8988T (cell line): ENCODE measurements around the gene ABHD4.
"Not testable (repeated sequence)": the region's sequence is repeated elsewhere in the genome, so short reads cannot be mapped to it uniquely, and the experiment has no call there.

Source experiments
- DNase-seq: peaks from one replicate; pipeline ENCODE4 v3.0.0; 2011

Gene ABHD4

DNA sequence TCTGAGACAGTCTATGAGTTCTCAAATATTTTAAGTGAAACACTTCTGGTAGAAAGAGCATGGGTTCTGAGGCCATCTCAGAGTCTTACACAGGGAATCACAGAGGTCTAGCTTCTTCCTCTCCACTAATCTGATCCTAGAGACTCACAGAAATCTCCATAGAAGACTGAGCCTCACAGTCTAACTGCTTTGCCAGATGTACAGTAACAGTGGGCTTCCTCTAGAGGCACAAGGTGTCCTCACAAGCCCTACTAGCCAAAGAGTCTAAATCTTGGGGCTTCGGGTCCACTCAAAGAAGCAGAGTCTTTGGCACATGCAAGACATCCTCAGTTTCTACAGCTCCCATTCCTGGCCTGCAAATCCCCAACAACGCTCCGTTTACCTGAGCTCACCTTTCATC is 32.0 kb downstream of the ABHD4 start:
- DNase-seq = no peak

DNA sequence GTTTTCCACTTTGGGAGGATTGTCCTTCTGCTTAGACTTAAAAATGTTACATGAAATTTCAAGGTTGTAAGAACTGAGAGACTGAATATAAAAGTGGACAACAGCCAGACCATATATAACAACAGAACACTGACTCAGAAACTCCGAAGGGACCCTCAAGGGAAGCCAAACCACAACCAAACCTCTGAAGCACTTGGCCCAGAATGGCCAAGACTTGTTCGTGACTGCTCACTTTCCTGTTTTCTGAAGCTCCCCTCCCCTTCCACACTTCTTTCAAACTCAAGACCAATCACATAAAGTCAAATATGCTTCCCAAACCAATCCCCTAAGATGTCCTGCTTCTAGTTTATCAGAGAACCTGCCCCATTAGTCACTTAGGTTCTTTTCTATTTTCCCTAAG is 32.4 kb downstream of the ABHD4 start:
- no peak for DNase-seq

DNA sequence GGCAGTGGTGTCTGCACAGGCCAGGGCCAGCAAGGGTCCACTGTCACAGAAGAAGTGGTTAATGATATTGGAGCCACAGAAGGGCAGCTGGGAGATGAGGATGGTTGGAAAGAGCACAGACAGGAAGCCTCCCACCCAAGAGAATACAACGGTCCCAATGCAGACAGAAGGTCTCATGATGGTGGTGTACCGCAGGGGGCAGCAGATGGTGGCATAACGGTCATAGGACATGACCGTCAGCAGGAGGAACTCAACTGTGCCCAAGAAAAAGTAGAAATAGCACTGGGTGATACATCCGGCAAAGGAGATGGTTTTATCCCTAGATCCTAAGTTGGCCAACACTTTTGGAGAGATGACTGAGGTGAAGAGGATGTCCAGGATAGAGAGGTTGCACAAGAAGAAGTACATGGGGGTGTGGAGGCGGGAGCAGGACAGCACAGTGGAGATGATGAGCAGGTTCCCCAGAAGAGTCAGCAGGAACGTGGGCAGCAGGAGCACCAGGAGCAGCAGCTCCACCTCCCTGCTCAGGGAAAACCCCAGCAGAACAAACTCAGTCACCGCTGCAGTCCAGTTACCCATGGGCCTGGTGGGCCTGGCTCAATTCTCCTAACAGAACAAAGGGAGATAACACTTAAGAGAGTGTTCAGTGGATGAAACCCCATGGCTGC is 36.3 kb downstream of the ABHD4 start:
- no peak for DNase-seq

DNA sequence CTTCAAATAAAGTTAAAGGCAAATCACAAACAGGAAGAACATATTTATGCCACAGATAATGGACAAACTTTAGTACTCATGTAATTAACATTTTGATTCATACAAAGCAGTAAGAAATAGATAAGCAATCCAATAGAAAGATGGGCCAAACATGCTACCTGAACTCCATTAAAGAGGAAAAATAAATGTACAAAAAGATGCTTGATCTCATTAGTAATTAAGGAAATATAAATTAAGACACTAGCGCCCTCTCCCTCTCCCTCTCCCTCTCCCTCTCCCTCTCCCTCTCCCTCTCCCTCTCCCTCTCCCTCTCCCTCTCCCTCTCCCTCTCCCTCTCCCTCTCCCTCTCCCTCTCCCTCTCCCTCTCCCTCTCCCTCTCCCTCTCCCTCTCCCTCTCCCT is 37.9 kb downstream of the ABHD4 start:
- not testable (repeated sequence) for DNase-seq

DNA sequence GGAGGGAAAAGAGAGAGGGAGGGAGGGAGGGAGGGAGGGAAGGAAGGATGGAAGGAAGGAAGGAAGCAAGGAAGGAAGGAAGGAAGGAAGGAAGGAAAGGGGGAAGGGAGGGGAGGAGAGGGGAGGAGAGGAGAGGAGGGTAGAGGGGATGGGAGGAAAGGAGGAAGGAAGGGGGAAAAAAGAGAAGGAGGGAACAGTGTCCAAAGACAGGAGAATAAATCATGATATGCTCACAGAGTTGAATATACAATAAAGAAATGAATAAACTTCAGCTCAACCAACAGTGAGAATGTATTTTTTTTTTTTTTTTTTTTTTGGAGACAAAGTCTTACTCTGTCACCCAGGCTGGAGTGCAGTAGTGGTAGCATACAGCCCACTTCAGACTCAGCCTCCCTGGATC is 42.1 kb downstream of the ABHD4 start:
- DNase-seq = no peak

DNA sequence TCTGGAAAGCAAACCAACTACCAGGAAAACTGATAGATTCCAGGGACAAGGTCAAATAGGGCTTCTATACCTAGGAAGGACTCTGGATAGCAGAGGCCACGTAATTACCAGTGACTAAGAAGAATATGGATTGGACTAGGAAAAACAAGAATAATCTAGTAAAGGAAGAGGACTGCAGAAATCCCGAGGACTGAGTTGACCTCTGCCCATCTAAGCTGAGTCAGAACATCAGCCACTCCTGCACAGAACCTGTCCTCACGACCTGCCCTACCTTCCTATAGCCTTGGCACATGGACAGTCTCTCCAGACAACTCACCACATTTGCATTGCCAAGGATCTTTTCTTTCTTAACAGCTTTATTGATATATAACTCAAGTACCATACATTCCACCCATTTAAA is 43.7 kb downstream of the ABHD4 start:
- no peak for DNase-seq

DNA sequence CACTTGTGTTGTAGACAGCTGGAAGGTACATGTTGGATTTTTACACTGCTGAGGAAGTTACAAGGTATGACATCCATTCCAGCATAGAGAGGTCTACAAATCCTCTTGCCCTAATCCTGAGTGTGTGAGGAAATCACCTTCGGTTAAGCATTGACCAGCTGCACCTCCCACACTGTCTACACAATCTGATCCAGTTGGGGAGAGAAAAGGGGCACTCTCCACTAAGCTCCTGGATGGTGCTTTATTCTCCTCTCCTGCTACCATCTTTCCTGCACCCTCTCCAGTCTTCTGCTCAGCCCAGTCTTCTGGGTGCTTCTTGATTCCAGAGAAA is 46.2 kb downstream of the ABHD4 start, which contains the start of gene OR6J1:
OR6J1 (minus strand) TSS at position 48 of the 331 bp plus-strand sequence. CDS start 9,541 bp downstream, outside the sequence.
- DNase-seq = no peak

DNA sequence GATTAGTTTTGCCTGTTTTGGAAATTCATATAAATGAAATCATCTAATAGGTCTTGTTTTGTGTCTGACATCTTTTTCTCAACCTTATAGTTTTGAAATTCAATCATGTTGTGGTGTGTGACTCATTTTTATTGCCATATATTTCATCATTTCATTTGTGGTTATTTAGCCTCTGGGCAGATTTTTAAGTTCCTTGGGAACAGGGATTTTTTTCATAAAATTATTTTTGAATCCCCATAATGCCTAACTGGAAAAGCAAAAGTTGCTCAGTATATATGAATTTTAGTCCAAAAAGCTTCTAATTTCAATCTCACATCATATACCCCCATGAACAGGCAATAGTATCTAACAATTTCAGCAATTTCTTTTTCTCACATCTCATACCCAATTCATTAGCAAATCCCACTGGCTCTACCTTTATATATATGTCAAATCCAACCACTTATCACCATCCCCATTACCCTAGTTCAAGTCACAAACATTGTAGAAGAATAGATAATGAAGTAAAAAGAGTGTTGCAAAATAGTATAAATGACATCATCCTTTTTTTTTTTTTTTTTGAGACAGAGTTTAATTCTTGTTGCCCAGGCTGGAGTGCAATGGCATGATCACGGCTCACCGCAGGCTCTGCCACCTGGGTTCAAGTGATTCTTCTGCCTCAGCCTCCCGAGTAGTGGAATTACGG is 48.6 kb downstream of the ABHD4 start:
- no peak for DNase-seq

DNA sequence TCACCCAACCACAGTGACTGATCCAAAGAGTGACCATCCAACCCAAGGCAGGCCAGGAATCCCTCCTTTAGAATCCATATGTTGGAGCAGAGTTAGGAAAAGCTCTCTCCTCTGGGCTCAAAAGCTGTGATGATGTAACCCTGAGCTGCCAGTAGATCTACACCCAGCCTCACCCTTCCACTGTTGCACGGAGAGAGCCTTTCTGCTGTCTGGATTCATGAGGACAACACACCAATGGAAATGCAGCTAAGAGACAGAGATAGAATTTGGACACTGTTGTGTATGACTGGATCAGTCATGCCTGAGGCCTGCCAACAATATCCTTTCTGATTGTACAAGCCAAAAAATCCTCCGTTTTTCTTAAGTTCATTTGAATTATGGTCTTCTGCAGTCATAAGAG is 50.4 kb downstream of the ABHD4 start:
- no peak for DNase-seq

DNA sequence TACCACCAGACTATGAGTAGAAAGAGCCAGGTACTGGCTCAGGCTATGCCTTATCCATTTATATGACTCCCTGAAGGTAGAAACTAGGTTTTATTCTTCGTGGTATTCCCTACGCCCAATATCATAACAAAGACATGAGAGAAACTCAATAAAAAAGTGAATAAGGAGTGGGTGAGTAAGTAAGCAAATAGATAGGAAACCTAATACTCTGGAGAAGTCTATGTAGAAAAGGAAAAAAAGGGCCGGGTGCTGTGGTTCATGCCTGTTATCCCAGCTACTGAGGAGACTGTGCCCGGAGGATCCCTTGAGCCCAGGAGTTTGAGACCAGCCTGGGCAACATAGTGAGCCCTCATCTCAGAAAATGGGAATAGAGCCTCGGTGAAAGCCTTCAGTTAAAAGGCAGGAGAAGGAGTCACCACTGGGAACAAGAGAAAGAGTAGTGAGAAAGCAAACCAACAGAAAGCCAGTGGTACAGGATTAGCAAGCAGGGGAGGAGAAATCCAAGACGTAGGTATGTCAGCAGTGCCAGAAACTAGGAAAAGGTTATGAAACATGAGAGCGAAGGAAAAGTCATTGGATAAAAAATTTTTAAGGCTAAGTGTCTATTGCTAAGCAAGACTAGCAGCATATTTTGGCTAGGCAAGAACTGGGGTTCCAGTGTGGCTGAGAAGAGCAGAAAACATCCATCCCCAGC is 52.1 kb downstream of the ABHD4 start:
- no peak for DNase-seq

DNA sequence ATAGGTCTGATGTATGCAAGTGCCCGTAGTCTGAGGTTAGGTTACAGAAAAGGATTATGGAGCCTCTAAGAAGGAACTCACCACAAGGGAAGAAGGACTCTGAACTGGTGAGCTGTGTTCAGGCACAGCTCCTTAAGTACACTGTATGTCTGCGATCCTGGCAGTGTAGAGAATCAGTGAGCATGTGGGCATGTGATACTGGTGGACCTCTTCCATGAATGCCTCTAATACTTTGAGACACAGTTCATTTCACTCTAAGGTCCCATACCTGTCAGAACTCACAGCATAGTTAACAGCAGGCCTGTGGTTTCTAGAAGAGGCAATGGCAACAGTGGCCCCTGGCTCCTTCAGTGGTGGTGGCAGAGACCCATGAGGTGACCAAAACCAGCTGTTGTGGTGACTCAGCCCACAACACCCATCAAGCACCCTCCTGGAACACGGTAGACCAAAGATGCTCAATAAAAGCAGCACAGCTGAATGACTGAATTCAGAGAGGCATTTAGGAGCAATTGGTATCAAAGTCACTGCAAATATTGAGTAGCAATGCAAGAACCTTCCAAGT is 52.9 kb downstream of the ABHD4 start:
- no peak for DNase-seq

DNA sequence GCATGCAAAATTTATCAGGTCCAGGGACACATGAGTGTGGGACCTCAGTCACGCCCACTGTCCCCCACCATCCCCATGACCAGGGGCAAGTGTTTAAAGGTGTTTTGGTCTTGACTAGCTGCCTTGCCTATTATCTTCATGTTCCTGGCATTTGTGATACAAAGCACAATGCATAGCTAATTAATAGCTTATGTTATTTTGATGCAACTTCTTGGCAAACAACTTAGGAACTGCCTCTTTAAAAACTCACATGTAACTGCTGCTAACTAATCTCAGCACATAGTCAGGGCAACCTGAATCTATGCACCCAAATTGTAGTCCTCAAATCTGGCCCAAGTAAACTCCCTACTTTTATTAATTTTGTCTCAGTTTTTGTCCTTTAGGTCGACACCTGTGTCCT is 53.5 kb downstream of the ABHD4 start:
- DNase-seq = no peak

DNA sequence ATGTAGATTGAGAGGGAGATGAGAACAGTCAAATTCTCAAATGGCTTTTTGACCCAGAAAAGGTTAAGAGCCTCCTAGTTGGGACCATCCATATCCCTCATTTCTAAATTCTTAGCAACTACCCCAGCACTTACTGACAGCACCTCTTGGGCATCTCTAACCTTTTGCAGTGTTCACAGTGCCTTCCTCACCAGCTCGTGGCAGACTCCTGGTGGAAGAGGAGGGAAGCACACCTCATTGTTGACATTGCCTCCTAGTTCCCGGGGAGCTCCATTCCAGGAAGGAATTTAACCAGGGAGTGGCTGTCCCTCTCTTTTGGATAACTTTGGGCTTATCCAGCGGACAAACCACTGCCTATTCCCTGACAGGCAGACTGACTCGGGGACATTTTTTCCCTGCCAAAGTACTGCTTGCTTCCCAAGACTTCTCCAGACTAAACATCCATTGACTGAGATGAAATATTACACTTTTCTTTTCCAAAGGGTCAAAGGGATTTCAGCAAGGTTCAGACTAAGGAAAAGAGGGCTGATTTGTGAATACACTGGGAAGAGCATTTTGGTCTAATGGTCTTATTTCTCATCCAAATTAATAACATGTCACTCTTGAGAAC is 55.0 kb downstream of the ABHD4 start:
- peak; percentile 32 for DNase-seq

DNA sequence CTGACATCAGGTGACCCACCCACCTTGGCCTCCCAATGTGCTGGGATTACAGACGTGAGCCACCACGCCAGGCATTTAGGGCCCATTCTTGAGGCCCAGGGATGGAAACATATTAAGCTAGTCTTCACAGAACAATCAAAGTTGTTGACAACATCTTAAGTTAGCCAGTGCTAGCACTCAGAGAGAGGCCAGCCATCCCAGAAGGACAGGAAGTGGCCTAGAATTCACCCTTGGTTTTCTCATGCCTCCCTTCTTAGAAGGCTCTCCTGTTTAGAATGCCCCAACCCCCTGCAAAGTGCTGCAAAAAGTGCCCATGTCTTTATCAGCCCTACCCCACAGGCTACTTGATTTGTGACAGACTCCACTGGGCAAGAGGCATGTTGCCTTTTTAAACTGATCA is 58.1 kb downstream of the ABHD4 start:
- DNase-seq = no peak

DNA sequence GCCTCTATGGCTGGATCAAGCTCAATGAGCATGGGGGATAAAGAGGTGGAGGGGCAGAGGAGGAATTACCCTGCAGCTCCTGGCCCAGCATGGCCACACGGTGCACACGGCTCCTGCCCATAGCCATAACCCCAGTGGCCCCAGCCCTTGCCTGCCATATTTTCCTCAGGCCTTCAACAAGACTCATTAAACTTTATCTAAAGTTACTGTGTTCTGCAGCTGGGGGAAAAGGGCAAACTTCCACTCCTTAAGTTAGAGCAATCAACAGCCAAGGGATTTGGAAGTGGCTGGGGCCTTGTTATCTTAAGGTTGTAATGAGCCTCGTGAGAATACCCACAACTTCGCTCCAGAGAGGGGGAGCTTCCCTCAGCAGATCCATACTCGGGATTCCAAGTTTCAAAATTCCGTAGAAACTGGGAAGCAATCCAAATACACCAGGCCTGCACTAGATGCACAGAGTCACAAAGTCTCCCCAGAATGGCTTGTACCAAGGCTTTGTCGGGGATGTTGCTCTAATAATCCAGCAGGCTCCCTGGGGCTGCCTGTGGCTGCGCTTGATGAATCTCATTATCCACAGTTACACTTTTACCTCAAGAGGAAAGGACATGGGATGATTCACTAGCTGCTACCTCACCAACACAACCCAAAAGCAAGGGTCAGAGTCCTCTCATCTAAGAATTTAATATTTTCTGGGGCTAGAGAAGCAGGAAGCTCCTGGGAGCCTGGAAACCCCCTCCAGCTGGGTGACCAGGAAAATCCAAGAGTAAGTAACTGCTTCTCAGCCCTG is 59.0 kb downstream of the ABHD4 start:
- no peak for DNase-seq

DNA sequence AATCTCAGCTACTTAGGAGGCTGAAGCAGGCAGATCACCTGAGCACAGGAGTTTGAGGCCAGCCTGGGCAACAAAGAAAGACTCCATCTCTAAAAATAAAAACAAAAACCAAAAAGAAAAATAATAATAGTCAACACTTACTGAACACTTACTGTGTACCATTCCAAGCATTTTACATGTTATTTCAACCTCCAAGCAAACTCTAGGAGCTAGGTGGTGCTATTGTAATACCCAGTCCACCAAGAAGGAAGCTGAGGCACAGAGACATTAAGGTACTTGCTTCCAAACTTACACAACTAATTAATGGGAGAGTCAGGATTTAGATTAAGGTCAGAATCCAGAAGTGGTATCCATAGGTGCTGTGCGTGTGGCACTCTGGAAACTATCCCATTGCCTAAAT is 59.8 kb downstream of the ABHD4 start:
- no peak for DNase-seq

DNA sequence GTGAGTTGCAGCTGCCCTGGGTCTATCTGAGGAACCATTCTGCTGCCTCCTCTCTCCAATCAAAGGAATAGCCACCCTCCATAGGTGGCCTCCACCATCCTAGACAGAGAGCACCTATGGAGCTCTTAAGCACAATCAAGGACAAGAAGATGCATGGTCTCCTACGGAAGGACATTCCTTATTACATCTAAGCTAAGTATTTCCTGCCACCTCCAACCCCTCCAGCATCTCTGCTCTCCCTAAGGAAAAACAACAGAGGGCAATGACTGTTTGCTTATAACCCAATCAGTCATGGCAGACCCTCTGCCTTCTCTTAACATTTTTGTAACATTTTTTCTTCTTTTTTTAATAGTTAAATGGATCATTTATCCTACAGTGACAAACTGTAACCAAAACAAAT is 60.8 kb downstream of the ABHD4 start:
- DNase-seq = no peak

DNA sequence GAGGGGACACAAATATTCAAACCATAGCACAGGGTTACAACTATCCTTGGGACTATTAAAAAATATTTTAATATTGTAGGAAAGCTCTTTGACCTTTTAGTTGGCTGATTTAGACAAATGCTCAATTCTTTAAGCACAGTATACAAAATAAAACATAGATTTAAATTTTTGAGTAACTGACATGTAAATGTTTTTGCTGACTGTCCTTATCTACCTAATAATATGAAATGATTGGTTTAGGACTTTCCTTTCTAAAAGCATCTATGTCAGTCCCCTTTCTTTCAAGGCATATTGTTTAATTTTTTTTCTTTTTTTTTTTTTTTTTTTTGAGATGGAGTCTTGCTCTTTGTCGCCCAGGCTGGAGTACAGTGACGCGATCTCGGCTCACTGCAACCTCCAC is 62.6 kb downstream of the ABHD4 start:
- DNase-seq = no peak
